ENCODE results near the gene MFSD12.

Gene MFSD12

DNA sequence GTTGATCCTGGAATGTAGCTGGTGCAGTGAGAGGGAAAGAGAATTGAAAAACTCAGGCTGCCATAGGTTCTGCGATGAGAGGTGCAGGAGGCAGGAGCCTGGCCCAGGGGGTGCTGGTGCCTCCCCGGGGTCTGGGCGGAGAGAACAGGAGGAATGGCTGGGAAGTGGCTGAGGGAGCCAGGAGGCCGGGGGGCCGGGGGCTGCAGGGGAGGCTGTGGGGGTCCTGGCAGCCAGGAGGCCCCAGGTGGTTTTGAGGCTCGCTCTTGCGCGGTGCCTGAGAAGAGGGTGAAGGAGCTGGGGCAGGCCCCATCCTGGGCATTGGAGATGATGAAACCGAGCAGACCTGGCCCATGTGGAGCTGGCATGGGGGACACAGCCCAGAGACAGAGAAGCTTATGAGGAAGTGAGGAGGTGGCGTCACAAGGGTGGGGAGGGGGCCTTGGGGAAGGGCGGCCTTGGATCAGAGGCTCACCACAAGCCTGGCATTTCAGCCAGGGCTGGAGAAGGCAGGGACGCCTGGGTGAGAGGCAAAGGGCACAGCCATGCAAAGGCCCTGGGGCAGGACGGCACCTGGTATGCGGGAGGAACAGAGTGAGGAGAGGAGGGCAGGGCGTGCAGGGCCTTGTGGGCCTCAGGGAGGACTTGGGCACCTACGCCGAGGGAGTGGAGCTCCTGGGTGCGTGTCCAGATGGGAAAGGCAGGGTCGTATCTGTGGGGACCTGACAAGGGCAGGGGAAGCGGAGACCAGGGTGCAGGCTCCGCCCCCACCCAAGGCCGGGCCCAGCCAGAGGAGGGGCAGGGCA is 19.7 kb downstream of the MFSD12 start:
- TF ChIP-seq, protein P1, sequence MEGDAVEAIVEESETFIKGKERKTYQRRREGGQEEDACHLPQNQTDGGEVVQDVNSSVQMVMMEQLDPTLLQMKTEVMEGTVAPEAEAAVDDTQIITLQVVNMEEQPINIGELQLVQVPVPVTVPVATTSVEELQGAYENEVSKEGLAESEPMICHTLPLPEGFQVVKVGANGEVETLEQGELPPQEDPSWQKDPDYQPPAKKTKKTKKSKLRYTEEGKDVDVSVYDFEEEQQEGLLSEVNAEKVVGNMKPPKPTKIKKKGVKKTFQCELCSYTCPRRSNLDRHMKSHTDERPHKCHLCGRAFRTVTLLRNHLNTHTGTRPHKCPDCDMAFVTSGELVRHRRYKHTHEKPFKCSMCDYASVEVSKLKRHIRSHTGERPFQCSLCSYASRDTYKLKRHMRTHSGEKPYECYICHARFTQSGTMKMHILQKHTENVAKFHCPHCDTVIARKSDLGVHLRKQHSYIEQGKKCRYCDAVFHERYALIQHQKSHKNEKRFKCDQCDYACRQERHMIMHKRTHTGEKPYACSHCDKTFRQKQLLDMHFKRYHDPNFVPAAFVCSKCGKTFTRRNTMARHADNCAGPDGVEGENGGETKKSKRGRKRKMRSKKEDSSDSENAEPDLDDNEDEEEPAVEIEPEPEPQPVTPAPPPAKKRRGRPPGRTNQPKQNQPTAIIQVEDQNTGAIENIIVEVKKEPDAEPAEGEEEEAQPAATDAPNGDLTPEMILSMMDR (conservative IDR thresholded peaks at IDR 0.05; ENCODE audit: low read length): no peak
- TF ChIP-seq EZH2phosphoT487 (IDR thresholded peaks at IDR 0.05; ENCODE audit: borderline replicate concordance): no peak
- H2AFZ ChIP-seq (ENCODE audit: low read length): no peak overlapping the region
- H3K9me2 ChIP-seq (replicated peaks; ENCODE audit: low read depth, low read length): no peaks in the 10 kb centered on the region
- no peak overlapping the region for H3K9ac ChIP-seq (ENCODE audit: low read depth, low read length, poor library complexity, severe bottlenecking)
- no peaks in the 10 kb centered on the region for H3K9me3 ChIP-seq (ENCODE audit: insufficient read depth, low read depth, low read length)
- H3K4me3 ChIP-seq (ENCODE audit: low read length, poor library complexity, severe bottlenecking): no peak overlapping the region
- no peaks in the 10 kb centered on the region for H3K4me1 ChIP-seq (ENCODE audit: insufficient read depth, low read length, poor library complexity, severe bottlenecking)
- no peaks in the 10 kb centered on the region for H3K79me2 ChIP-seq (ENCODE audit: insufficient read depth, low read length)
- H3K4me2 ChIP-seq (ENCODE audit: low read depth, low read length, poor library complexity, severe bottlenecking): no peak overlapping the region
- no peaks in the 10 kb centered on the region for H3F3A ChIP-seq (ENCODE audit: low read depth)
- H4K20me1 ChIP-seq (ENCODE audit: insufficient read depth, low read length, poor library complexity, severe bottlenecking): no peaks in the 10 kb centered on the region
- no peaks in the 10 kb centered on the region for H3K27me3 ChIP-seq (ENCODE audit: insufficient read depth, low read length, poor library complexity, severe bottlenecking)
- H3K36me3 ChIP-seq (ENCODE audit: insufficient read depth, low read length): peaks cover 46% of the 10 kb centered on the region; the same call in 1 of the 2 replicates

DNA sequence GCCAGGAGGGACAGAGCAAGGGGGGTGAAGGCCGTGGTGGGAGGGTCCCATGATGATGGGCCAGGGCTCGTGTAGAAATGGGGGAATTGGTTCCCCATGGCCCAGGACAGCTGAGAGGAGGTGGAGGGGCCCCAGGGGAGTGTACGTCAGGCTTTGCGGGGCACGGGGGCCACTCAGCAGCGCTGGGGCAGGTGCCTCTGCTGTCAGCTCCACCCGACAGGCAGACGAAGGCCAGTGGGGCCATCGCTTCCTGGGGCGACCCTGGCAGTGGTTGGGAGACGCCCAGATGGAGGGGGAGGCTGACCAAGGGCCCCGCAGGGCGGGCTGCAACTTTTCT is 20.3 kb downstream of the MFSD12 start:
- H3K9me3 ChIP-seq (ENCODE audit: insufficient read depth, low read depth, low read length): no peaks in the 10 kb centered on the region
- no peak overlapping the region for H3K4me3 ChIP-seq (ENCODE audit: low read length, poor library complexity, severe bottlenecking)
- no peaks in the 10 kb centered on the region for H3K79me2 ChIP-seq (ENCODE audit: insufficient read depth, low read length)
- H3K9ac ChIP-seq (ENCODE audit: low read depth, low read length, poor library complexity, severe bottlenecking): no peak overlapping the region
- no peaks in the 10 kb centered on the region for H3K27me3 ChIP-seq (ENCODE audit: insufficient read depth, low read length, poor library complexity, severe bottlenecking)
- H3K9me2 ChIP-seq (replicated peaks; ENCODE audit: low read depth, low read length): no peaks in the 10 kb centered on the region
- no peak overlapping the region for H3K4me2 ChIP-seq (ENCODE audit: low read depth, low read length, poor library complexity, severe bottlenecking)
- H3F3A ChIP-seq (ENCODE audit: low read depth): no peaks in the 10 kb centered on the region
- H3K36me3 ChIP-seq (ENCODE audit: insufficient read depth, low read length): peaks cover 52% of the 10 kb centered on the region; the same call in 1 of the 2 replicates
- TF ChIP-seq, protein P1 (conservative IDR thresholded peaks at IDR 0.05; ENCODE audit: low read length): no peak
- no peak for TF ChIP-seq EZH2phosphoT487 (IDR thresholded peaks at IDR 0.05; ENCODE audit: borderline replicate concordance)
- H2AFZ ChIP-seq (ENCODE audit: low read length): no peak overlapping the region
- H3K4me1 ChIP-seq (ENCODE audit: insufficient read depth, low read length, poor library complexity, severe bottlenecking): no peaks in the 10 kb centered on the region
- no peaks in the 10 kb centered on the region for H4K20me1 ChIP-seq (ENCODE audit: insufficient read depth, low read length, poor library complexity, severe bottlenecking)

DNA sequence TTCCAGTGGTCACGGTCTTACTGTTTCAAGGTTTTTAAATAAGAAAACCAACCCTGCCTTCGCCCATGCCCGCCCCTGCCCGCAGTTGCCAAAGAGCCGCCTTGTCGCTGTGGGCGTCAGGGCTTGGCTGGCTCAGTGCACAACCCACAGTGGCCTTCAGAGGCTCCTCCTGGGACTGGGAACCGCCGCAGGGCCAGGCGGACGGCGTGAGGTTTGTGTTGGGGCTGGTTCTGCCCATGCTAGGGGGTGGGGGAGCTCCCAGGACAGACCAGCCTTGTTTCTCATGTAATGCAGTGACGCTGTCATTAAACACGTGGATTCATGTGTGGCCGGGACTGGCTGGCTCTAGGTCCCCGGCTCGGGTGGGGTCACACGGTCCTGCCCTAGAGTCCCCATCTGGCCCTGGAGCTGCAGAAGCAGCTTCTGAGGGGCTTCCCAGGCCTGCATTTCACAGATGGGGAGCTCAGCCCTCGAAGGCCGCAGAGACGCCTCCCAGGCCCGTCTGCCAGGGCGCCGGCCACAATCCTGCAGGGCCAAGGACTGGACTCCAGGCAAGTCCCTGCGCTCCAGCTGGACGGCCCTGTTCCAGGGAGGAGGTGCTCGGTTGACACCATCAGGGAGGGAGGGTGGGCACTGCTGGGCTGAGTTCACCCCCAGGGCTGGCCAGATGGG is 20.8 kb downstream of the MFSD12 start:
- no peaks in the 10 kb centered on the region for H3K4me1 ChIP-seq (ENCODE audit: insufficient read depth, low read length, poor library complexity, severe bottlenecking)
- no peaks in the 10 kb centered on the region for H3K79me2 ChIP-seq (ENCODE audit: insufficient read depth, low read length)
- TF ChIP-seq EZH2phosphoT487 (IDR thresholded peaks at IDR 0.05; ENCODE audit: borderline replicate concordance): no peak
- TF ChIP-seq, protein P1 (conservative IDR thresholded peaks at IDR 0.05; ENCODE audit: low read length): no peak
- no peak overlapping the region for H3K4me3 ChIP-seq (ENCODE audit: low read length, poor library complexity, severe bottlenecking)
- no peak overlapping the region for H3K9ac ChIP-seq (ENCODE audit: low read depth, low read length, poor library complexity, severe bottlenecking)
- H3K9me2 ChIP-seq (replicated peaks; ENCODE audit: low read depth, low read length): no peaks in the 10 kb centered on the region
- no peaks in the 10 kb centered on the region for H3F3A ChIP-seq (ENCODE audit: low read depth)
- H3K36me3 ChIP-seq (ENCODE audit: insufficient read depth, low read length): peaks cover 55% of the 10 kb centered on the region; the same call in 1 of the 2 replicates
- H2AFZ ChIP-seq (ENCODE audit: low read length): no peak overlapping the region
- H3K27me3 ChIP-seq (ENCODE audit: insufficient read depth, low read length, poor library complexity, severe bottlenecking): no peaks in the 10 kb centered on the region
- no peaks in the 10 kb centered on the region for H4K20me1 ChIP-seq (ENCODE audit: insufficient read depth, low read length, poor library complexity, severe bottlenecking)
- H3K4me2 ChIP-seq (ENCODE audit: low read depth, low read length, poor library complexity, severe bottlenecking): no peak overlapping the region
- H3K9me3 ChIP-seq (ENCODE audit: insufficient read depth, low read depth, low read length): no peaks in the 10 kb centered on the region

Measured in Loucy (cell line).